GM18873 (cell line): ENCODE measurements around the gene SLC22A2.

Experiments used
- ATAC-seq: cut with Tn5 transposase; IDR thresholded peaks from one replicate; pipeline ENCODE4 v1.9.1; 2021; ENCODE audit warnings: mild to moderate bottlenecking, moderate library complexity, moderate number of reproducible peaks; ENCODE audit not compliant: unreplicated experiment, low FRiP score

Gene SLC22A2

GRCh38 chr6:160173806-160174527, 84.7 kb downstream of the SLC22A2 start:
- ATAC-seq: no peak

- ATAC-seq: no peak
Observed at GRCh38 chr6:160172704-160173103, 85.9 kb downstream of the SLC22A2 start.

- no peak for ATAC-seq
Observed at GRCh38 chr6:160170018-160170680, 88.5 kb downstream of the SLC22A2 start.

GRCh38 chr6:160167604-160168399, 90.8 kb downstream of the SLC22A2 start:
- ATAC-seq: no peak
